Measurements from ENCODE around the gene TMEM238. TPM values are rescaled to one million over a fixed set of nuclear protein-coding genes. Genes with fewer than 3 reads are reported as not detected.

The TMEM238 gene
- total and polyA plus RNA-seq, 9 of the 15 experiments (the other 6 are each of a cell fraction or from before 2014, with no cell fraction given): 0.18 to 5.1 (median 1.3) TPM; not detected in 4

- POLR2A ChIA-PET: no interaction called here
- Histone ChIP-seq H4K20me1 (replicated peaks; ENCODE audit: control insufficient read depth, insufficient read depth, low read length) (peaks cover 17% of the 10 kb centered on the region), H3K4me3 (no peak overlapping the region), H3K27me3 (ENCODE audit: control insufficient read depth in 2 of 2, insufficient read depth in 2 of 2, low read length in 2 of 2) (no peaks in the 10 kb centered on the region), H3K27ac (ENCODE audit: extremely low read depth, low read depth, low read length) (no peak overlapping the region), H3K9me1 (ENCODE audit: control insufficient read depth, insufficient read depth, low read length) (peaks cover 6% of the 10 kb centered on the region), H2AFZ (ENCODE audit: low read depth, low read length) (no peak overlapping the region), H3K9ac (ENCODE audit: insufficient read depth in 1 of 2, low read depth in 2 of 2, low read length in 2 of 2) (no peak overlapping the region), H3K36me3 (ENCODE audit: control insufficient read depth, insufficient read depth, low read length) (peaks cover 18% of the 10 kb centered on the region), H3K4me2 (ENCODE audit: insufficient read depth, low read length) (no peak overlapping the region), H3K9me3 (replicated peaks; ENCODE audit: control insufficient read depth, insufficient read depth, low read depth, low read length) (peaks cover 18% of the 10 kb centered on the region), H3K4me1 (replicated peaks in 1 of 2; ENCODE audit: control insufficient read depth in 2 of 2, insufficient read depth in 2 of 2, low read length in 2 of 2) (peaks cover 19 to 31% of the 10 kb centered on the region in 2 experiments), H3K79me2 (ENCODE audit: control insufficient read depth, insufficient read depth, low read length) (peaks cover 25% of the 10 kb centered on the region)
- WGBS (ENCODE audit: insufficient coverage, low coverage, missing lambda C conversion rate): 35% methylated on average over 2 of the region's 2 CpGs
- FAIRE-seq: no peak
- no peak for ATAC-seq
- intact Hi-C loops (cut with micrococcal nuclease) (loop anchor here (10.0 kb wide), 1 partner anchor 325 kb away; no protein-coding TSS in a partner anchor), in situ Hi-C loops (cut with MboI) (no loop called here)
- BruUV-seq (replicated peaks): no TSS peak
- CTCF ChIA-PET (ENCODE audit: low intra/inter-chr PET ratio): interaction anchor here (1.1 kb wide), 1 partner anchor 94 kb away, joined by 3 read pairs; no protein-coding TSS in a partner anchor
- DNase-seq (ENCODE audit: extremely low read depth in 1 of 4, low spot score in 3 of 4): no peak
- TF ChIP-seq CBX3 (IDR thresholded peaks at IDR 0.05; ENCODE audit: borderline replicate concordance in 1 of 2, low read length in 2 of 2): 0 out of 3 replicates have a peak, but pooled peaks of 1 of the 2 experiments have one; percentile 20
- TF ChIP-seq MCM5 (IDR thresholded peaks at IDR 0.05; ENCODE audit: low read depth): no peak
- peak; percentile 38; the same call in 1 of the 2 replicates for TF ChIP-seq SOX6 (IDR thresholded peaks at IDR 0.05)
- TF ChIP-seq CBFA2T2 (conservative IDR thresholded peaks at IDR 0.05): 0 out of 2 replicates have a peak, but pooled peaks have one; percentile 10
- no peak for TF ChIP-seq RREB1 (CRISPR knock-in tag; IDR thresholded peaks at IDR 0.05)
- 0 out of 2 replicates have a peak, but pooled peaks have one; percentile 9 for TF ChIP-seq EHMT2 (IDR thresholded peaks at IDR 0.05)
- TF ChIP-seq POLR2A (conservative IDR thresholded peaks at IDR 0.05): no peak
- peak; percentile 46; the same call in 1 of the 2 replicates for TF ChIP-seq CBFA2T3 (IDR thresholded peaks at IDR 0.05)
These were observed 26.1 kb upstream of the TMEM238 start for GRCh38 chr19:55410168-55410567.

All from K562 (cell line).